Measurements from ENCODE around the gene BCL3.
"Not testable (repeated sequence)": the region's sequence is repeated elsewhere in the genome, so short reads cannot be mapped to it uniquely, and the experiment has no call there.

Gene BCL3

DNA sequence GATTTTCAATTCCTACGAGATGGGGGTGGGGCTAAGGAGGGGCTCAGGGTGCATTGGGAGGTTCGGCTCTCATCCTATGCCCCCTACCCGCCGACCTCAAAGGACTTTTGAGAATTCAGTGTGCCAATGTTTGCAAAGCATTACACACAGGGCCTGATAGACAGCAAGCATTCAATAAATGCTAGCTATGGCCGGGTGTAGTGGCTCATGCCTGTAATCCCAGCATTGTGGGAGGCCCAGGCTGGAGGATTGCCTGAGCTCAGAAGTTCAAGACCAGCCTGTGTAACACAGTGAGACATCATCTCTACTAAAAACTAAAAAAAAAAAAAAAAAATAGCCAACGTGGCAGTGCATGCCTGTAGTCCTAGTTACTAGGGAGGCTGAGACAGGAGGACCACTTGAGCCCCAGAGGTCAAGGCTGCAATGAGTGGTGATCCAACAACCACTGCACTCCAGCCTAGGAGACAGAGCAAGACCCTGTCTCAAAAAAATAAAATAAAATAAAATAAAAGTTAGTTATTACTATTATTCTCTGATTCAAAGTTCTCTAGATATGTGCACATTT lies 27.2 kb downstream of the BCL3 start:
- Histone ChIP-seq H2AFZ (ENCODE audit: low read depth) (no peak overlapping the region), H3K27ac (no peak overlapping the region)
- TF ChIP-seq, protein P1, sequence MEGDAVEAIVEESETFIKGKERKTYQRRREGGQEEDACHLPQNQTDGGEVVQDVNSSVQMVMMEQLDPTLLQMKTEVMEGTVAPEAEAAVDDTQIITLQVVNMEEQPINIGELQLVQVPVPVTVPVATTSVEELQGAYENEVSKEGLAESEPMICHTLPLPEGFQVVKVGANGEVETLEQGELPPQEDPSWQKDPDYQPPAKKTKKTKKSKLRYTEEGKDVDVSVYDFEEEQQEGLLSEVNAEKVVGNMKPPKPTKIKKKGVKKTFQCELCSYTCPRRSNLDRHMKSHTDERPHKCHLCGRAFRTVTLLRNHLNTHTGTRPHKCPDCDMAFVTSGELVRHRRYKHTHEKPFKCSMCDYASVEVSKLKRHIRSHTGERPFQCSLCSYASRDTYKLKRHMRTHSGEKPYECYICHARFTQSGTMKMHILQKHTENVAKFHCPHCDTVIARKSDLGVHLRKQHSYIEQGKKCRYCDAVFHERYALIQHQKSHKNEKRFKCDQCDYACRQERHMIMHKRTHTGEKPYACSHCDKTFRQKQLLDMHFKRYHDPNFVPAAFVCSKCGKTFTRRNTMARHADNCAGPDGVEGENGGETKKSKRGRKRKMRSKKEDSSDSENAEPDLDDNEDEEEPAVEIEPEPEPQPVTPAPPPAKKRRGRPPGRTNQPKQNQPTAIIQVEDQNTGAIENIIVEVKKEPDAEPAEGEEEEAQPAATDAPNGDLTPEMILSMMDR (conservative IDR thresholded peaks at IDR 0.05; ENCODE audit: low read depth, low read length): no peak

DNA sequence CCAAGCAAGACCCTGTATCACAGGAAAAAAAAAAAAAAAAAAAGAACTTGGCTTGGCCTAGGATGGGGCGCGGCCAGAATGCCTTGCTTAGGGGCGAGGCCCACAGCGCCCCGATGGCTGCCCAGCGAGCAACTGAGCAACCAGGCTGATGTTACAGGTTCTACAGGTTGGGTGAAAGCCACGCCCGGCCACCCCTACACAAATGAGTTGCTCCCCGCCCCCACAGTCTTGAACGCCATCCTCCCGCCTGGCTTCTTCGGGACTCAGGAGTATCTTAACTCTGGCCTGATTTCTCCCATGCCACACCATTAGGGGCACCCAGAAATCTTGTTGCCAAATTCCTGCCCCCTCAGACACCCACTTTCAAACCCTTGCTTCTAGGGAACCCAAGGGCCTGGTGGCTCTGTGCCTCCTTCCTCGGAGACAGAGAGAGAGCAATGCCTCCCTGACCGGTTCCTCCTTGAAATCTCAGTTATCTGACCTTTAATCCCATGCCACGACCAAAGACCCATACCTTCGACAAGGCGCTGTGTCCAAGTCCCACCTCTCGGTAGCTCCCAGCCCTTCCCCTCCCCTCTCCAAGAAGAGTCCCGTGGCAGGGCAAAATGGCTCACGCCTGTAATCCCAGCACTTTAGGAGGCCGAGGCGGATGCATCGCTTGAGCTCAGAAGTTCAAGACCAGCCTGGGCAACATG lies 28.0 kb downstream of the BCL3 start:
- H3K27me3 ChIP-seq (ENCODE audit: insufficient read depth, low read depth): no peaks in the 10 kb centered on the region
- no peaks in the 10 kb centered on the region for H4K20me1 ChIP-seq (ENCODE audit: insufficient read depth)
- no peak overlapping the region for H3K27ac ChIP-seq
- no peaks in the 10 kb centered on the region for H3K4me1 ChIP-seq (ENCODE audit: low read depth, poor library complexity, severe bottlenecking)
- H3K4me2 ChIP-seq: no peak overlapping the region
- H3K36me3 ChIP-seq (ENCODE audit: insufficient read depth): no peaks in the 10 kb centered on the region
- TF ChIP-seq, protein P1 (conservative IDR thresholded peaks at IDR 0.05; ENCODE audit: low read depth, low read length): no peak
- H3K4me3 ChIP-seq (IDR thresholded peaks at IDR 0.05; ENCODE audit: insufficient read depth, low read depth, low read length): no peak overlapping the region
- no peaks in the 10 kb centered on the region for H3K79me2 ChIP-seq (ENCODE audit: insufficient read depth, low read depth)
- no peak overlapping the region for H3K9ac ChIP-seq
- no peak overlapping the region for H2AFZ ChIP-seq (ENCODE audit: low read depth)

More for the DNA sequence above, 27.2 kb downstream of the BCL3 start:
- Histone ChIP-seq H3K36me3 (ENCODE audit: insufficient read depth) (no peaks in the 10 kb centered on the region), H3K4me2 (no peak overlapping the region), H3K4me3 (IDR thresholded peaks at IDR 0.05; ENCODE audit: insufficient read depth, low read depth, low read length) (no peak overlapping the region), H3K9ac (no peak overlapping the region), H3K27me3 (ENCODE audit: insufficient read depth, low read depth) (no peaks in the 10 kb centered on the region), H3K79me2 (ENCODE audit: insufficient read depth, low read depth) (no peaks in the 10 kb centered on the region), H3K4me1 (ENCODE audit: low read depth, poor library complexity, severe bottlenecking) (peaks cover 7% of the 10 kb centered on the region), H4K20me1 (ENCODE audit: insufficient read depth) (no peaks in the 10 kb centered on the region)

DNA sequence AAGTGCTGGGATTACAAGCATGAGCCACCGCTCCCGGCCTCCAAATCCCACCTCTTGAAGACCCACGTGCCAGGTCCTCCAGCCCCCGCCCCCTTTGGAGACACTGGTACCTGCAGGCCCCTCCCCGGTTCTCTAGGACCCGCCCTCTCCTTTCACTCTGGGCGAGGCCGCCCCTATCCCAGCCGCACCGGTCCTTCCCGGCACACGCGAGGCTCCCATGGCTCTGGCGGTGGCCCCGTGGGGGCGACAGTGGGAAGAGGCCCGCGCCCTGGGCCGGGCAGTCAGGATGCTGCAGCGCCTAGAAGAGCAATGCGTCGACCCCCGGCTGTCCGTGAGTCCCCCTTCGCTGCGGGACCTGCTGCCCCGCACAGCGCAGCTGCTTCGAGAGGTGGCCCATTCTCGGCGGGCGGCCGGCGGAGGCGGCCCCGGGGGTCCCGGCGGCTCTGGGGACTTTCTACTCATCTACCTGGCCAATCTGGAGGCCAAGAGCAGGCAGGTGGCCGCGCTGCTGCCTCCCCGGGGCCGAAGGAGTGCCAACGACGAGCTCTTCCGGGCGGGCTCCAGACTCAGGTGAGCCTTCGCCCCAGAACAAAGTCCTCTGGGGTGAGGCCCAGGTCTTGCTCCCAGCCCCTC lies 29.3 kb downstream of the BCL3 start, which contains the start of gene CBLC:
Gene CBLC (plus strand): TSS at position 176 of the 633 bp plus-strand sequence. CDS start 42 bp downstream, at position 218.
- H3K27me3 ChIP-seq (ENCODE audit: insufficient read depth, low read depth): no peaks in the 10 kb centered on the region
- H2AFZ ChIP-seq (ENCODE audit: low read depth): no peak within 1 kb of the TSS
- H3K9ac ChIP-seq: no peak within 1 kb of the TSS
- TF ChIP-seq, protein P1 (conservative IDR thresholded peaks at IDR 0.05; ENCODE audit: low read depth, low read length): no peak
- no peaks in the 10 kb centered on the region for H3K4me1 ChIP-seq (ENCODE audit: low read depth, poor library complexity, severe bottlenecking)
- no peak within 1 kb of the TSS for H3K4me3 ChIP-seq (IDR thresholded peaks at IDR 0.05; ENCODE audit: insufficient read depth, low read depth, low read length)
- H4K20me1 ChIP-seq (ENCODE audit: insufficient read depth): no peaks in the 10 kb centered on the region
- H3K4me2 ChIP-seq: no peak within 1 kb of the TSS
- no peaks in the 10 kb centered on the region for H3K79me2 ChIP-seq (ENCODE audit: insufficient read depth, low read depth)
- H3K27ac ChIP-seq: no peak within 1 kb of the TSS
- no peaks in the 10 kb centered on the region for H3K36me3 ChIP-seq (ENCODE audit: insufficient read depth)

DNA sequence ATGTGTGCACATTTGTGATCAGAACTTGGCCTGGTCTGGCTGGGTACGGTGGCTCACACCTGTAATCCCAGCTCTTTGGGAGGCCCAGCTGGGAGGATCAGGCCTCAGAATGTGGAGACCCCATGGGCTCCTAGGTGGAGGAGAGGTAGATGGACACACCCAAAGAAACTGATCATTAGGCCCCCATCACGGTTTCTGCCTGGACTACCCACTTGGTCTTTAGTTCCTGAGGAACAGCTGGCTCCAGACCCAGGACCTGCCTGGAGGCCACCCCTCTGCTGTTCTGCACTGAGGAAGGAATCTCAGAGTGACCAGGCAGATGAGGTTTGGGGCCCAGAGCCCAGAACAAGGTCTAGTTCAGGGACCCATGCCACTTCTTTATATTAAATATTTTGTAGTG lies 30.6 kb downstream of the BCL3 start:
- Histone ChIP-seq H3K27me3 (ENCODE audit: insufficient read depth, low read depth) (no peaks in the 10 kb centered on the region), H3K79me2 (ENCODE audit: insufficient read depth, low read depth) (no peaks in the 10 kb centered on the region), H3K4me2 (no peak overlapping the region), H2AFZ (ENCODE audit: low read depth) (no peak overlapping the region), H3K9ac (no peak overlapping the region), H3K36me3 (ENCODE audit: insufficient read depth) (no peaks in the 10 kb centered on the region), H3K4me1 (ENCODE audit: low read depth, poor library complexity, severe bottlenecking) (no peaks in the 10 kb centered on the region), H4K20me1 (ENCODE audit: insufficient read depth) (no peaks in the 10 kb centered on the region), H3K4me3 (IDR thresholded peaks at IDR 0.05; ENCODE audit: insufficient read depth, low read depth, low read length) (no peak overlapping the region), H3K27ac (no peak overlapping the region)
- TF ChIP-seq, protein P1 (conservative IDR thresholded peaks at IDR 0.05; ENCODE audit: low read depth, low read length): no peak

DNA sequence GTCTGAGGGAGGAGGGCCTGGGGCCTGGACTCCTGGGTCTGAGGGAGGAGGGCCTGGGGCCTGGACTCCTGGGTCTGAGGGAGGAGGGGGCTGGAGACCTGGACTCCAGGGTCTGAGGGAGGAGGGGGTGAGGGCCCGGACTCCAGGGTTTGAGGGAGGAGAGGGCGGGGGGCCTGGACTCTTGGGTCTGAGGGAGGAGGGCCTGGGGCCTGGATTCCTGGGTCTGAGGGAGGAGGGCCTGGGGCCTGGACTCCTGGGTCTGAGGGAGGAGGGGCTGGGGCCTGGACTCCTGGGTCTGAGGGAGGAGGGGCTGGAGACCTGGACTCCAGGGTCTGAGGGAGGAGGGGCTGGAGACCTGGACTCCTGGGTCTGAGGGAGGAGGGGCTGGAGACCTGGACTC lies 33.2 kb downstream of the BCL3 start:
- not testable (repeated sequence) for H3K27me3 ChIP-seq (ENCODE audit: insufficient read depth, low read depth); H3K4me2 ChIP-seq; H2AFZ ChIP-seq (ENCODE audit: low read depth); H3K27ac ChIP-seq; H3K9ac ChIP-seq; H3K79me2 ChIP-seq (ENCODE audit: insufficient read depth, low read depth); H4K20me1 ChIP-seq (ENCODE audit: insufficient read depth); H3K4me3 ChIP-seq (IDR thresholded peaks at IDR 0.05; ENCODE audit: insufficient read depth, low read depth, low read length); H3K4me1 ChIP-seq (ENCODE audit: low read depth, poor library complexity, severe bottlenecking); H3K36me3 ChIP-seq (ENCODE audit: insufficient read depth)
